Neural crest cell (in vitro differentiated cells): ENCODE data around the gene LDB2. TPM values are rescaled to one million over a fixed set of nuclear protein-coding genes. Genes with fewer than 3 reads are reported as not detected.

ENCODE experiments used
- DNase-seq: peaks from one replicate; pipeline ENCODE4 v3.0.0; 2021; ENCODE audit warnings: low read depth, mixed read lengths, low spot score
- H3K27ac Mint-ChIP-seq: one replicate; pipeline ENCODE4 v1.8.0; 2021; ENCODE audit warnings: mild to moderate bottlenecking, mixed read lengths; ENCODE audit not compliant: unreplicated experiment
- H3K27me3 Mint-ChIP-seq: 2 replicates; pipeline ENCODE4 v1.8.0; 2021; ENCODE audit warnings: low read depth, mild to moderate bottlenecking, mixed read lengths
- H3K36me3 Mint-ChIP-seq: 2 replicates; pipeline ENCODE4 v1.8.0; 2021; ENCODE audit warnings: low read depth, mild to moderate bottlenecking, mixed read lengths
- H3K4me1 Mint-ChIP-seq: 2 replicates; pipeline ENCODE4 v1.8.0; 2021; ENCODE audit warnings: mixed read lengths
- H3K4me3 Mint-ChIP-seq: one replicate; pipeline ENCODE4 v1.8.0; 2021; ENCODE audit warnings: mild to moderate bottlenecking, mixed read lengths
- H3K9me3 Mint-ChIP-seq: 2 replicates; pipeline ENCODE4 v1.8.0; 2021; ENCODE audit warnings: mixed read lengths
- CTCF ChIP-seq: fragments of 200-600 bp; sonication (generic); conservative IDR thresholded peaks from 2 replicates; pipeline ENCODE4 v1.5.0; 2021; ENCODE audit warnings: antibody characterized with exemption, mild to moderate bottlenecking
- total RNA-seq: library from RNA; stranded (reverse); gene quantifications from 2 replicates; pipeline ENCODE4 v1.2.1, GENCODE V29; 2021

LDB2 gene
- total RNA-seq, 1 donor from 2014 or later, result 12.7 TPM

- H3K27ac Mint-ChIP-seq, result no peak overlapping the region
Observed at GRCh38 chr4:16705341-16705740, 193.1 kb downstream of the LDB2 start.

GRCh38 chr4:16704489-16704888 lies 194.0 kb downstream of the LDB2 start:
- H3K27me3 Mint-ChIP-seq, result no peaks in the 10 kb centered on the region

More at GRCh38 chr4:16705341-16705740, 193.1 kb downstream of the LDB2 start:
- DNase-seq, result peak; percentile 6
- no peak overlapping the region for H3K4me3 Mint-ChIP-seq
- H3K36me3 Mint-ChIP-seq, result peaks cover 2% of the 10 kb centered on the region
- no peaks in the 10 kb centered on the region for H3K9me3 Mint-ChIP-seq
- TF ChIP-seq CTCF, result no peak
- peaks cover 16% of the 10 kb centered on the region for H3K4me1 Mint-ChIP-seq
- no peaks in the 10 kb centered on the region for H3K27me3 Mint-ChIP-seq

GRCh38 chr4:16695896-16696295 lies 202.5 kb downstream of the LDB2 start:
- H3K27me3 Mint-ChIP-seq, result no peaks in the 10 kb centered on the region
- no peak for DNase-seq
- H3K27ac Mint-ChIP-seq, result no peak overlapping the region
- no peak overlapping the region for H3K4me3 Mint-ChIP-seq
- peaks cover 10% of the 10 kb centered on the region for H3K4me1 Mint-ChIP-seq
- H3K36me3 Mint-ChIP-seq, result no peaks in the 10 kb centered on the region
- no peaks in the 10 kb centered on the region for H3K9me3 Mint-ChIP-seq
- TF ChIP-seq CTCF, result no peak

More at GRCh38 chr4:16704489-16704888, 194.0 kb downstream of the LDB2 start:
- H3K9me3 Mint-ChIP-seq, result no peaks in the 10 kb centered on the region
- no peak overlapping the region for H3K4me3 Mint-ChIP-seq
- TF ChIP-seq CTCF, result no peak
- DNase-seq, result no peak
- no peak overlapping the region for H3K27ac Mint-ChIP-seq
- H3K4me1 Mint-ChIP-seq, result peaks cover 13% of the 10 kb centered on the region
- H3K36me3 Mint-ChIP-seq, result peaks cover 2% of the 10 kb centered on the region

- no peak for DNase-seq
- H3K4me3 Mint-ChIP-seq, result no peak overlapping the region
- no peaks in the 10 kb centered on the region for H3K36me3 Mint-ChIP-seq
- H3K27me3 Mint-ChIP-seq, result no peaks in the 10 kb centered on the region
- TF ChIP-seq CTCF, result no peak
- no peak overlapping the region for H3K27ac Mint-ChIP-seq
- H3K9me3 Mint-ChIP-seq, result no peaks in the 10 kb centered on the region
- H3K4me1 Mint-ChIP-seq, result peaks cover 10% of the 10 kb centered on the region
Observed at GRCh38 chr4:16694884-16695276, 203.6 kb downstream of the LDB2 start.

- Mint-ChIP-seq H3K4me3 (no peak overlapping the region), H3K4me1 (peaks cover 10% of the 10 kb centered on the region), H3K36me3 (no peaks in the 10 kb centered on the region), H3K27me3 (no peaks in the 10 kb centered on the region), H3K9me3 (no peaks in the 10 kb centered on the region), H3K27ac (no peak overlapping the region)
- TF ChIP-seq CTCF, result no peak
- no peak for DNase-seq
Observed at GRCh38 chr4:16694173-16694883, 204.1 kb downstream of the LDB2 start.
